SK-N-DZ (cell line): Measurements from ENCODE around the gene TEDC2. TPM values are rescaled to one million over a fixed set of nuclear protein-coding genes. Genes with fewer than 3 reads are reported as not detected.
"Not testable (repeated sequence)": the region's sequence is repeated elsewhere in the genome, so short reads cannot be mapped to it uniquely, and the experiment has no call there.

Experiments
- DNase-seq: peaks from one replicate; pipeline ENCODE4 v3.0.0-alpha.2; 2015; ENCODE audit warnings: low spot score
- polyA plus RNA-seq, 2 experiments: library from polyadenylated mRNA; depleted of rRNA; stranded (reverse); fragments of >200 nt; gene quantifications; 2 replicates each; pipeline ENCODE4 v1.2.3, GENCODE V29; 2014

Gene TEDC2, protein sequence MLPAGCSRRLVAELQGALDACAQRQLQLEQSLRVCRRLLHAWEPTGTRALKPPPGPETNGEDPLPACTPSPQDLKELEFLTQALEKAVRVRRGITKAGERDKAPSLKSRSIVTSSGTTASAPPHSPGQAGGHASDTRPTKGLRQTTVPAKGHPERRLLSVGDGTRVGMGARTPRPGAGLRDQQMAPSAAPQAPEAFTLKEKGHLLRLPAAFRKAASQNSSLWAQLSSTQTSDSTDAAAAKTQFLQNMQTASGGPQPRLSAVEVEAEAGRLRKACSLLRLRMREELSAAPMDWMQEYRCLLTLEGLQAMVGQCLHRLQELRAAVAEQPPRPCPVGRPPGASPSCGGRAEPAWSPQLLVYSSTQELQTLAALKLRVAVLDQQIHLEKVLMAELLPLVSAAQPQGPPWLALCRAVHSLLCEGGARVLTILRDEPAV
- 86.3 and 92.3 TPM in 2 replicates for polyA plus RNA-seq (2014; cell fraction: cytosol; rRNA removed)
- 407 TPM in 2 replicates for polyA plus RNA-seq (2014; cell fraction: nucleus; rRNA removed)

- peak; percentile 97 for DNase-seq
Measured at GRCh38 chr16:2459647-2460390, at the start of gene TEDC2. Gene TEDC2 (plus strand): TSS chr16:2460109. CDS start chr16:2460145, 36 bp downstream.

DNA sequence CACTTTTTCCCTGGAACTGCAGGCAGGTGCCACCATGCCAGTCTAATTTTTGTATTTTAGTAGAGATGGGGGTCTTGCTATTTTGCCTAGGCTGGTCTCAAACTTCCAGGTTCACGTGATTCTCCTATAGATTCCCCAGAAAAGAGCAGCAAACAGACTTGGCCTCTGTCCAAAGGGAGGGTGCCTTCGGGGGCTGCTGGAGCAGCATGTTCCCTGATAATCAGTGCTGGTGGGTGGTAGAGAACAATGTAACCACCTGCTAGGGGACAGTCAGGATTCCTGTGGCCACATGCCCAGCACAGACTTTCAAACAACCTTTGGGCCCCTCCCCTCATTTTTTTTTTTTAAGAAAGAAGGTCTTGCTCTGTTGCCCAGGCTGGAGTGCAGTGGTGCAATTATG, 44.8 kb upstream of the TEDC2 start:
- no peak for DNase-seq

DNA sequence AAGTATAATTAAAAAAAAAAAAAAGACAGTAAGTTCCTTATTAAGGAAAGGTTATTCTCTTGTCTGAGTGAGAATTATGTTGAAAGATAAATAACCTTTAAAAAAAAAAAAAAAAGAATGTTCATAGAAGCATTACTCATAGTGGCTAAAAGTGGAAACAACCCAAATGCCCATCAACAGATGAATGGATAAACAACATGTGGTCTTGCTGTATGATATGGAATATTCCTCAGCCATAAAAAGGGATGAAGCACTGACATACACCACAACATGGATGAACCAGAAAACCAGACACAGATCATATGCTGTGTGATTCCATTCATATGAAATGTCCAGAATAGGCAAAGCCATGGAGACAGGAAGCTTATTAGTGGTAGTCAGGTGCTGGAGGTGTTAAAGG, 39.9 kb upstream of the TEDC2 start:
- DNase-seq, result no peak

- DNase-seq, result peak; percentile 45
Measured at GRCh38 chr16:2422123-2422867, 37.6 kb upstream of the TEDC2 start.

DNA sequence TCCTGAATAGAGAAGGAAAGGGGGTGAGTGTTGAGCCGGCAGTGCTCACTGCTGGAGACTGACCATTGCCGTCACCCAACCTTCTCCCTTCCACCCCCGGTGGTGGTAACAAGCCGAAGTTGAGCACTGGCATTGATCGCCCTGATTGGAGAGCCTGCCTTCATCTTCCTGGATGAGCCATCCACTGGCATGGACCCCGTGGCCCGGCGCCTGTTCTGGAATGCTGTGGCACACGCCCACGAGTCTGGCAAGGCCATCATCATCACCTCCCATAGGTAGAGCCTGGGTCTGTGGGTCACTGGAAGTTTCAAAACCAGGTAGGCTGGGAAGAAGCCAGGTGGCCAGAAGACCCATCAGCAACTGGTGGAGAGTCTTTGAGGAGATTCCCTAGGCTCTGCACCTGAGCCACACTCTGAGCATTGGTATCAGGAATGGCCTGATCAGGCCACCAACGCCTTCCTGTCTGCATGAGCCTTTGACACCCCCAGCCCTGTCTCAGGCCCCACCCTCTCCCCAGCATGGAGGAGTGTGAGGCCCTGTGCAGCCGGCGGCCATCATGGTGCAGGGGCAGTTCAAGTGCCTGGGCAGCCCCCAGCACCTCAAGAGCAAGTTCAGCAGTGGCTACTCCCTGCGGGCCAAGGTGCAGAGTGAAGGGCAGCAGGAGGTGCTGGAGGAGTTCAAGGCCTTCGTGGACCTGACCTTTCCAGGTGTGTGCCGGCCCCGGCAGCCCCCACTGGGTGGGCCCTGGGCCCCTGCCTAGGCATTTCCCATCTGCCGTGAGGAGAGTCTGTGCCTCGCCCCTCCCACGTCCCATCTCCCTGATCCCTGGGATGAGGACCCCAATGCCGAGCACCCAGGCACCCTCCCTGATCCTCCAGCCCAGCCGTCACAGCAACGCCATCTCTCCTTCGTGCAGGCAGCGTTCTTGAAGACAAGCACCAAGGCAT, 35.6 kb upstream of the TEDC2 start:
- no peak for DNase-seq

- DNase-seq, result no peak
Measured at GRCh38 chr16:2425008-2425518, 34.8 kb upstream of the TEDC2 start.

GRCh38 chr16:2425825-2426430, 34.0 kb upstream of the TEDC2 start:
- DNase-seq, result no peak

GRCh38 chr16:2426941-2427361, 33.0 kb upstream of the TEDC2 start:
- DNase-seq, result no peak

- DNase-seq, result no peak
Measured at GRCh38 chr16:2427526-2427925, 32.4 kb upstream of the TEDC2 start.

GRCh38 chr16:2428051-2428783, 31.7 kb upstream of the TEDC2 start:
- DNase-seq, result peak; percentile 71

DNA sequence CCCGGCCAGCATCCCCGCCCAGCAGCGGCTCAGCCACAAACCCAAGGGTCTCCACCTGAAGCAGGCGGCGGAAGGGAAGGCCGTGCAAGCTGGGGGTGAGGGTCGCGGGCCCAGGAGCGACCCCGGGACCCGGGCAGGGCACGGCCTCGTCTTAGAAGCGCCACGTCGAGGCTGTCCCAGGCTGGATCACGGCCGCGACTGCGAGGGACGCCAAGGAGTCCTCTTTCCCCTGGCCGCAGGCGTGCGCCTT, 31.2 kb upstream of the TEDC2 start:
- DNase-seq, result no peak

DNA sequence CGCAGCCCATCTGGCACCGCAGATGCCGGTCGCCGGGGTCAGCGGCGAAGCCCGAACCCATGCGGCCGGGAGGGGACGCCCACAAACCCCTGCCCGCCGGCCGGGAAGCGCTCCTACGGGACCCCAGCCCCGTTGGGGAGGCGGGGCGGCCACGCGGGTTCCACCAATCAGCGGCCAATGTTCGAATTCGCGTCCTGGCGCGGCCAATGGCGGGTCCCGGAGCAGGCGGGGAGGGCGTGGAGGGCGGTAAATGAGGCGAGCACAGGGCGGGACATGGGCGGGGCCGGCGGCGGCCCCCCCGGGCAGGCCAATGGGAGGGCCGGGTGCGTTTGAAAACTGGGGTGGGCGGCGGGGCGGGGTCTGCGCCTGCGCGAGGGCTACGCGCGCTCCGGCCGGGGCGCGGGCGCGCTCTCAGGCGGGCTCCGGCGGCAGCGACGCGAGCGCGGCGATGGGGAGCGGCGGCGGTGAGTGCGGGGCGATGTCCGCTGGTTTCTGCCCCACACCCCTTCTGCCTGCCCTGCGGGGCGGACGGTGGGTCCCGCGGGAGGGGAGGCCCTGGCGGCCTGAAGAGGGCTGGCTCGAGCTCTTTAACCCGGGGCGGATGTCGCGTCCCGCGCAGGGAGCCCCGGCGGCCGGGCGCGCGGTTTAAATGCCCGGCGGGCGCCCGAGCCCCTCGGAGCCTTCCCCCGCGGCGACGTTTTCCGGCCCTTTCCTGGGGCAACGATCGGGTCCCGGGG, 30.7 kb upstream of the TEDC2 start, which contains the start of gene CCNF:
TSS of gene CCNF (plus strand) at position 414 of the 737 bp plus-strand sequence. CDS start at position 449, 35 bp downstream.
- peak; percentile 97 for DNase-seq

- DNase-seq, result peak; percentile 49
Measured at GRCh38 chr16:2429771-2430663, 29.9 kb upstream of the TEDC2 start.

DNA sequence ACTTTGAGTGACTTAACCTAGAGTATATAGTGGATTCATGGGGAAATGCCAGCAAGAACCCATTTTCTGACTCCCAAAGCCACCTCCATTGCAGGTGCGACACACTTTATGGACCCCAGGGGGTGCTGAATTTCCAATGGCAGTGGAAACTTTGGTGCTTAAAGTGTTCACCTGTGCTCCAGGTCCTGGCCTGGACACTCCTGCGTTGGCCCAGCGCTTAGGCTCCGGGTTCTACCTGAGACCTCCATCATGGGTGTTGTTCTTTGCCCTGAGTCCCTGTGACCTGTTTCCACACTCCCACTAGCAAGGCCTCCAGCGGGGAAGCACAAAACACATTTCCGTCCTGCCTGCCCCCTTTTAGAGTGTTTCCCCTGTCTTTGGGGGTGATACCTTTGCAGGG, 27.6 kb upstream of the TEDC2 start:
- no peak for DNase-seq

DNA sequence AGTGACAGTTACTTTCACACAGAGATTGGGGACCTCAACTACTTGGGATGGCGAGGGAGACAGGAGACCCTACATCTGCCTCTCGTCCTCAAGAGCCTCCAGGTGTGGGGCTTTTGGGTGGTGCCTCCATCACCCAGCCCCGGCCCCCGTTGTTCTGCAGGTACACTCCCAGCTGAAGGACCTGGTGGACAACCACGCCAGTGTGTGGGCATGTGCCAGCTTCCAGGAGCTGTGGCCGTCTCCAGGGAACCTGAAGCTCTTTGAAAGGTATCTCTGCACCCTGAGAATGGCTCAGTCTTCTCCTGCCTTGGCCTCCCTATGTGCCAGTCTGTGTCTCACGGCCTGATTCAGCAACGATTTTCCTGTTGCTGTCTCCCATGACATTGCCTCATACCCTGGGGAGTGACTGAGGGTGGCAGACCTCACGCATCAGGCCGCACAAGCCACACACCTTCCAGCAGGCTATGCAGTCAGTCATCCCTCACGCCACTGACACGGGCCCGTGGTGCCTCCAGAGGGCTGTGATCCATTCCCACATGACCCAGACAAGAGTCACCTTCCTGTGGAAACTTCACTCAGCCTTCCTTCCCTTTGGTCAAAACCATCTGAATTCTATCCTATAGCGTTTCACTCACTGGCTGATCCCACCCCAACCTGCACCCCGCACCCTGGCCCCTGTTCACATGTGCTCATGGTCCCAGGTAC, 27.0 kb upstream of the TEDC2 start:
- DNase-seq, result no peak

- DNase-seq, result not testable (repeated sequence)
Measured at GRCh38 chr16:2435236-2435635, 24.7 kb upstream of the TEDC2 start.

DNA sequence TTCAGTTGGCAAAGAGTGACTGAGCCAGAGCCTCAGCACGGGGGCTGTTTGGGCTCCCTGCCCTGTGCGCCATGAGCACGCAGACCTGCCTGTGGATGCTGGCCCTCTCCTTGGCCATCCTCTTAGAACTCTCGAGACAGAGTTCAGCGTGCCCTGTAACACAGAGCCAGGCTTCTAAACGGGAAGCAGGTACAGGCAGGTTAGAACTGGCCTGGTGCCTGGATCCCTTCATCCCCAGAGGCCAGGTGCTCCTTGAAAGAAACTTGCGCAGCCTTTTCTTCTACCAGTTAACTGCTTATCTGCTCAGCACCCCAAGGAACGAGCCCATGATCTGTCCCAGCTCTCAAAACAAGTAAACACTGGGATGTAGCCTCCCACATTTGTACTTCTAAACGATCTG, 23.8 kb upstream of the TEDC2 start:
- no peak for DNase-seq
